OCI-LY7 (cell line): ENCODE results near the gene WDFY3. TPM values are rescaled to one million over a fixed set of nuclear protein-coding genes. Genes with fewer than 3 reads are reported as not detected.

Experiments used
- BruUV-seq: library from RNA; stranded (reverse); fragments of 400-500 nt; replicated peaks from 2 replicates; lab custom pipeline; 2021; lab: Mats Ljungman, UMichigan
- CTCF ChIA-PET: fragments of 300-600 bp; sonication (Branson Sonifier 250); formaldehyde crosslinking; loops from one replicate; lab custom pipeline; 2022; ENCODE audit warnings: antibody characterized with exemption; ENCODE audit not compliant: unreplicated experiment; lab: Charles Lee
- POLR2A ChIA-PET: fragments of 300-600 bp; sonication (Branson Sonifier 250); formaldehyde crosslinking; loops from one replicate; lab custom pipeline; 2022; ENCODE audit warnings: antibody characterized with exemption; lab: Charles Lee
- DNase-seq: peaks from one replicate; pipeline ENCODE4 v3.0.0-alpha.2; 2015; ENCODE audit warnings: low spot score
- H2AFZ ChIP-seq: fragments of 200-600 bp; sonication (generic), shearing (Covaris generic); 2 replicates; pipeline ENCODE4 v1.6.1; 2014; ENCODE audit warnings: mild to moderate bottlenecking, antibody characterized with exemption, low read length, moderate library complexity
- H3K27ac ChIP-seq: fragments of 200-600 bp; sonication (generic); 2 replicates; pipeline ENCODE4 v1.5.1; 2014; ENCODE audit warnings: mixed run types, low read depth, mild to moderate bottlenecking, moderate library complexity, low read length, inconsistent platforms; ENCODE audit not compliant: poor library complexity, severe bottlenecking
- H3K36me3 ChIP-seq: fragments of 200-600 bp; sonication (generic); 2 replicates; pipeline ENCODE4 v1.6.1; 2014; ENCODE audit warnings: mild to moderate bottlenecking, antibody characterized with exemption, low read length, moderate library complexity, mixed read lengths; ENCODE audit not compliant: insufficient read depth
- H3K4me1 ChIP-seq: fragments of 200-600 bp; sonication (generic); 2 replicates; pipeline ENCODE4 v1.5.1; 2014; ENCODE audit warnings: mild to moderate bottlenecking, low read length; ENCODE audit not compliant: insufficient read depth, poor library complexity, severe bottlenecking
- H3K4me2 ChIP-seq: fragments of 200-600 bp; sonication (generic); 2 replicates; pipeline ENCODE4 v1.6.1; 2014; ENCODE audit warnings: mild to moderate bottlenecking, low read length
- H3K4me3 ChIP-seq: fragments of 200-600 bp; sonication (generic); 2 replicates; pipeline ENCODE4 v1.5.1; 2014; ENCODE audit warnings: mild to moderate bottlenecking, low read depth, low read length; ENCODE audit not compliant: poor library complexity, severe bottlenecking
- H3K79me2 ChIP-seq: fragments of 200-600 bp; sonication (generic); 2 replicates; pipeline ENCODE4 v1.6.1; 2016; ENCODE audit warnings: low read depth, mild to moderate bottlenecking, low read length, moderate library complexity, mixed read lengths; ENCODE audit not compliant: insufficient read depth
- H3K9me2 ChIP-seq: fragments of 200-600 bp; sonication (generic); 2 replicates; pipeline ENCODE4 v1.6.1; 2016; ENCODE audit warnings: mild to moderate bottlenecking, low read length, mixed read lengths; ENCODE audit not compliant: insufficient read depth
- H3K9me3 ChIP-seq: fragments of 200-600 bp; sonication (generic); 2 replicates; pipeline ENCODE4 v1.6.1; 2014; ENCODE audit warnings: mild to moderate bottlenecking, mixed run types, low read length, mixed read lengths
- H4K20me1 ChIP-seq: fragments of 200-600 bp; sonication (generic); 2 replicates; pipeline ENCODE4 v1.6.1; 2014; ENCODE audit warnings: mild to moderate bottlenecking, antibody characterized with exemption, low read length, moderate library complexity, mixed read lengths; ENCODE audit not compliant: insufficient read depth
- EZH2phosphoT487 ChIP-seq: fragments of 200-600 bp; sonication (generic); IDR thresholded peaks from 2 replicates; pipeline ENCODE4 v1.6.1; 2018; ENCODE audit warnings: low read depth, borderline replicate concordance, mild to moderate bottlenecking, mixed run types, antibody characterized with exemption, low read length, moderate library complexity, mixed read lengths
- intact Hi-C: fragments of 100-400 bp; cut with micrococcal nuclease; formaldehyde crosslinking; loops from one replicate; pipeline ENCODE4 v1.10.0; 2022; ENCODE audit not compliant: unreplicated experiment
- total RNA-seq, 2 experiments: library from RNA; depleted of rRNA in 1 of 2; stranded (reverse); fragments of >200 nt in 1 of 2; shearing (Covaris generic) in 1 of 2; gene quantifications; 2 replicates each; pipeline ENCODE4 v1.2.3, GENCODE V29; 2014 to 2022
- TF ChIP-seq, protein P1 (sequence below): fragments of 200-600 bp; sonication (generic); conservative IDR thresholded peaks from 2 replicates; pipeline ENCODE4 v1.5.1; 2014; ENCODE audit warnings: mild to moderate bottlenecking, antibody characterized with exemption, low read length, moderate library complexity, mixed read lengths

WDFY3 gene
- total RNA-seq, 2 experiments from 2014 or later: not detected

DNA sequence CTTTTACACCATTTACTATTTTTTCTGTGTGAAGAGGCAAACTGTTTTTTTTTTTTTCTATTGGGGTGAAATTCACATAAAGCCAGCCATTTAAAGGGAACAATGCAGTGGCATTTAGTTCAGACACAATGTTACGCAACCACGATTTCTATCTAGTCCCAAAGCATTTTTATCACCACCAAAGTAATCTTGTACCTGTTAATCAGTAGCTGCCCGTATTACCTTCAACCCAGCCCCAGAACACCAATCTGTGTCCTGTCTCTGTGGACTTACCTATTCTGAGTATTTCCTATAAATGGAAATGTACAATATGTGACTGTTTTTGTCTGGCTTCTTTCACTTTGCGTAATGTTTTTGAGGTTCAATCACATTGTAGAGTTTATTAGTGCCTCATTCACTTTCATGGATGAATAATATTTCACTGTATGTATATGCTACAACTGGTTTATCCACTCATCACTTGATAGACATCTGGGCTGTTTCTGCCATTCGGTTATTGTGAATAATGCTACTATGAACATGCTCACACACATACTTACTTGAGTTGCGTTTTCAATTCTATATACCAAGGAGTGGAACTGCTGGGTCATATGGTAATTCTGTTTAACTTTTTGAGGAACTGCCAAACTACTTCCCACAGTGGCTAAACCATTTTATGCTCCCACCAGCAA, 267.4 kb downstream of the WDFY3 start:
- DNase-seq: no peak
- Histone ChIP-seq H3K9me2 (no peaks in the 10 kb centered on the region), H3K79me2 (no peaks in the 10 kb centered on the region), H3K36me3 (no peaks in the 10 kb centered on the region), H3K4me2 (no peak overlapping the region), H4K20me1 (no peaks in the 10 kb centered on the region), H2AFZ (no peak overlapping the region), H3K4me1 (no peaks in the 10 kb centered on the region), H3K27ac (no peak overlapping the region), H3K4me3 (no peak overlapping the region), H3K9me3 (no peaks in the 10 kb centered on the region)
- ChIA-PET CTCF (no interaction called here), POLR2A (no interaction called here)
- no peak for TF ChIP-seq EZH2phosphoT487
- TF ChIP-seq, protein P1, sequence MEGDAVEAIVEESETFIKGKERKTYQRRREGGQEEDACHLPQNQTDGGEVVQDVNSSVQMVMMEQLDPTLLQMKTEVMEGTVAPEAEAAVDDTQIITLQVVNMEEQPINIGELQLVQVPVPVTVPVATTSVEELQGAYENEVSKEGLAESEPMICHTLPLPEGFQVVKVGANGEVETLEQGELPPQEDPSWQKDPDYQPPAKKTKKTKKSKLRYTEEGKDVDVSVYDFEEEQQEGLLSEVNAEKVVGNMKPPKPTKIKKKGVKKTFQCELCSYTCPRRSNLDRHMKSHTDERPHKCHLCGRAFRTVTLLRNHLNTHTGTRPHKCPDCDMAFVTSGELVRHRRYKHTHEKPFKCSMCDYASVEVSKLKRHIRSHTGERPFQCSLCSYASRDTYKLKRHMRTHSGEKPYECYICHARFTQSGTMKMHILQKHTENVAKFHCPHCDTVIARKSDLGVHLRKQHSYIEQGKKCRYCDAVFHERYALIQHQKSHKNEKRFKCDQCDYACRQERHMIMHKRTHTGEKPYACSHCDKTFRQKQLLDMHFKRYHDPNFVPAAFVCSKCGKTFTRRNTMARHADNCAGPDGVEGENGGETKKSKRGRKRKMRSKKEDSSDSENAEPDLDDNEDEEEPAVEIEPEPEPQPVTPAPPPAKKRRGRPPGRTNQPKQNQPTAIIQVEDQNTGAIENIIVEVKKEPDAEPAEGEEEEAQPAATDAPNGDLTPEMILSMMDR: no peak
- no TSS peak for BruUV-seq
- intact Hi-C loops: no loop called here

DNA sequence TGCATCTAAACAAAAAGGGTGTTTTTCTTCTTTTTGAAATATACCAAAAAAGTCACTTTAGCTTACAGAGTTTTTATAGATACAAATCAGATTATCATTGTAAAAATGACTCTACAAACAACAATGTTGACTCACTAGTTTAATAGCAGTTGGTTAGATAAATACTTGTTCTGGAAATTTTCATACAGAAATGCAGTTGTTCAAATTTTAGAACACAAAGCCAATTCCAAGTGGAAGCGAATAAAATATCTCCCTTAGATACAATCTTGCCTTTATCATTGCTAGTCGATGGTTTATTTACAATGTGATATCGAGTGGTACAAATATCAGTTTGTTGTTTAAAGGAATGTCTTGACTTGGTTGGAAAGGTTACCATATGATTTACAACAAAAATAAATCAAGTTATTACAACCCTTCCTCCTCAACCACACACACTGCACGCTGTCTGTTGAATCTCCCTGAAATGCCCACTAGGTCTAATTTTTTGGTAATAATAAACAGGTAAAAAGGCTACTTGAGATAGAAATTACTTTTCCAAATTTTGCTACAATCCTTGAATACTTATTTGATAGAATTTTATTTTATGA, 268.8 kb downstream of the WDFY3 start:
- TF ChIP-seq EZH2phosphoT487: no peak
- TF ChIP-seq, protein P1: no peak
- H3K36me3 ChIP-seq: no peaks in the 10 kb centered on the region
- CTCF ChIA-PET: no interaction called here
- POLR2A ChIA-PET: no interaction called here
- BruUV-seq: no TSS peak
- no peaks in the 10 kb centered on the region for H4K20me1 ChIP-seq
- H3K79me2 ChIP-seq: no peaks in the 10 kb centered on the region
- H2AFZ ChIP-seq: no peak overlapping the region
- DNase-seq: no peak
- no peaks in the 10 kb centered on the region for H3K9me3 ChIP-seq
- no peak overlapping the region for H3K4me2 ChIP-seq
- intact Hi-C loops: no loop called here
- H3K27ac ChIP-seq: no peak overlapping the region
- H3K4me1 ChIP-seq: no peaks in the 10 kb centered on the region
- no peaks in the 10 kb centered on the region for H3K9me2 ChIP-seq
- no peak overlapping the region for H3K4me3 ChIP-seq

DNA sequence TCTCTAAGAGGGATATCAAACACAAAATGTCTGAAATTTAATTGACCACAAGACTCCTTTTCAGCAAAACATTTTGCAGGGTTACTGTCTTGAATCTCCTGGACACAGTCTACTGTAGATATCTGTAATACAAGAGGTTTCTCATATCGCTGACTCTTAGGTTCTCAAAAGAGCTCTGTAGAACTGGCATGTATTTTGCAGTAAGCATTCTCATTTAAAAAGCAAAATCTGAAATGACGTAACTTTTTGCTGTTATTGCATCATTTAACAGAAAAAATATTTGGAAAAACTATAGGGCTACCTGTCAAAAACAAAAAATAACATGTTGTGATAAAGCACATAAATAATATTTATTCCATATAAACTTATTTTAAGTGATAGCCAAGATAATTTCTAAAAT, 269.3 kb downstream of the WDFY3 start:
- Histone ChIP-seq H3K4me3 (no peak overlapping the region), H3K79me2 (no peaks in the 10 kb centered on the region), H3K27ac (no peak overlapping the region), H2AFZ (no peak overlapping the region), H3K36me3 (no peaks in the 10 kb centered on the region), H3K9me3 (no peaks in the 10 kb centered on the region), H3K9me2 (no peaks in the 10 kb centered on the region), H3K4me1 (no peaks in the 10 kb centered on the region), H3K4me2 (no peak overlapping the region), H4K20me1 (no peaks in the 10 kb centered on the region)
- no TSS peak for BruUV-seq
- ChIA-PET CTCF (no interaction called here), POLR2A (no interaction called here)
- TF ChIP-seq, protein P1: no peak
- no peak for TF ChIP-seq EZH2phosphoT487
- intact Hi-C loops: no loop called here
- no peak for DNase-seq
